Heart left ventricle (tissue), 16 donors: ENCODE data around the gene NXNL2. TPM values are rescaled to one million over a fixed set of nuclear protein-coding genes. Genes with fewer than 3 reads are reported as not detected.

Experiments
- ATAC-seq, 4 donors: fragments of 200-7000 bp; cut with Tn5 transposase; one replicate each; pipeline ENCODE4 v1.9.1; 2020 to 2022; ENCODE audit warnings: moderate library complexity in 4 of 4, mild to moderate bottlenecking in 3 of 4, moderate number of reproducible peaks in 1 of 4
- DNase-seq, 5 donors: peaks; one replicate each; pipeline ENCODE4 v3.0.0-alpha.2; 2020
- H3K27ac ChIP-seq, 12 donors: fragments of 200-600 bp; sonication (generic) in 4 of 12; one replicate each; pipeline versions ENCODE4 v1.5.0 to v1.8.0; 2016 to 2022; ENCODE audit warnings: mild to moderate bottlenecking in 2 of 12
- H3K27me3 ChIP-seq, 9 donors: fragments of 200-600 bp; sonication (generic) in 2 of 9; one replicate each; pipeline versions ENCODE4 v1.5.1 to v1.8.0; 2016 to 2022; ENCODE audit warnings: mild to moderate bottlenecking in 3 of 9
- H3K36me3 ChIP-seq, 9 donors: fragments of 200-600 bp; sonication (generic) in 2 of 9; one replicate each; pipeline versions ENCODE4 v1.5.0 to v1.8.0; 2018 to 2022; ENCODE audit warnings: mild to moderate bottlenecking in 2 of 9
- H3K4me1 ChIP-seq, 12 donors: fragments of 200-600 bp; sonication (generic) in 4 of 12; one replicate each; pipeline versions ENCODE4 v1.5.0 to v1.8.0; 2016 to 2022; ENCODE audit warnings: mild to moderate bottlenecking in 3 of 12
- H3K4me3 ChIP-seq, 12 donors: fragments of 200-600 bp; sonication (generic) in 4 of 12; one replicate each; pipeline versions ENCODE4 v1.5.0 to v1.8.0; 2017 to 2022; ENCODE audit warnings: mild to moderate bottlenecking in 9 of 12, moderate library complexity in 4 of 12
- H3K9me3 ChIP-seq, 12 donors: fragments of 200-600 bp; sonication (generic) in 4 of 12; one replicate each; pipeline versions ENCODE4 v1.5.0 to v1.8.0; 2016 to 2022; ENCODE audit warnings: mild to moderate bottlenecking in 1 of 12
- POLR2A ChIP-seq, 2 donors: fragments of 450-650 bp; IDR thresholded peaks; one replicate each; pipeline ENCODE4 v1.6.1; 2017; ENCODE audit warnings: antibody characterized with exemption in 2 of 2, mild to moderate bottlenecking in 2 of 2, moderate library complexity in 2 of 2
- WGBS, 4 donors: extraction: QIAGEN DNeasy Blood & Tissue Kit in 2 of 4; methylation state at CpG; one replicate each; pipeline versions ENCODE4 v1.1.5 to v1.1.7; 2013 to 2018; 5-methylcytosine and 5-hydroxymethylcytosine counted together
- intact Hi-C, 10 donors: fragments of 100-400 bp; cut with DNase I; formaldehyde crosslinking; loops; one replicate each; pipeline versions ENCODE4 v1.11.1 to v1.14.2; 2022
- polyA plus RNA-seq, 2 donors: library from polyadenylated mRNA; stranded (reverse); fragments of 200-250 nt; gene quantifications; one replicate each; pipeline ENCODE4 v1.2.3, GENCODE V29; 2013
- total RNA-seq, 9 donors: library from RNA; depleted of rRNA in 2 of 9; stranded (reverse); fragments of >200 nt in 2 of 9; fragmentation: NEBNext Ultra II Directional in 3 of 9; extraction: Animal tissue kit (Norgen Biotek cat#: 25700) in 3 of 9; gene quantifications; one replicate each; pipeline versions ENCODE4 v1.1.0 to v1.2.4, GENCODE V29; 2016 to 2023
- TF ChIP-seq, protein P1 (sequence below), 12 donors: fragments of 200-600 bp; sonication (generic) in 4 of 12; IDR thresholded peaks; one replicate each; pipeline versions ENCODE4 v1.5.0 to v1.8.0; 2018 to 2022; ENCODE audit warnings: antibody characterized with exemption in 12 of 12, mild to moderate bottlenecking in 5 of 12
- donor health status: ischemic (EF 13 %, LVEDD 7.1; RV severe dilation, severe dysfunction).
- donor health status: healthy with polysubstance abuse.
- donor health status: DM: no; HTN: yes; CAD: no.
- donor health status: DM: no; HTN: no; CAD: no.
- donor health status: ischemic (EF 25% LVEDD 6.9; RV normal size, moderate dysfunction).
- donor health status: ischemic (EF 25% LVEDD 5.7; RV mildly dilated, moderate dysfunction).
- donor health status: healthy.
- donor health status: DM: yes; HTN: yes; CAD: no.
- donor health status: ischemic (EF 35%, LVEDD 5.7; RV mildly dilated, moderate dysfunction).
- donor health status: nonischemic (EF 11% LVEDD 7.7; RV severe dilation, severe dysfunction).
- donor health status: DM: yes; HTN: yes; CAD: no.
- donor health status: PGD.
- donor health status: ischemic (EF 29% LVEDD 5.4; RV normal size, mild dysfunction).
- donor health status: nonischemic (EF 23%, LVEDD 6.1; RV moderate dilation, normal function).

NXNL2 gene
- total and polyA plus RNA-seq, 11 donors: 0.07 TPM; not detected in 10

DNA sequence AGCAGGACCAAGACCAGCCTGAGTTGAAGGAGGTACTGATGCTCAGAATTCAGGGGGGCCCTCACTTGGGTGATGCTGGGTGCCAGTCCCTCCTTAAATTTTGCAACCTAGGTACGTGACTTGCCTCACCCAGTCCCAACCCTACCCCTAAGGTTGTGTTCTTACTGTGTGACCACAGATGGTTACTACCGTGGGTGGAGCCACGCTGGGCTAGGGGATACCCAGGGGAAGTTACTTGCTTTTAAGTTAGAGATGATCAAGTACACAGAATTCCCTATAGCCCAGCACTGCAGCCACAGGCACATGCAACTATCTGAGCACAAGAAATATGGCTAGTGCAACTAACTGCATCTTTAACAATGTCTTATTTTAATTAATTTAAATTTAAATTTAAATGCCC lies 32.9 kb downstream of the NXNL2 start:
- Histone ChIP-seq H3K9me3 (no peaks in the 10 kb centered on the region), H3K4me1 (no peaks in the 10 kb centered on the region), H3K27me3 (no peaks in the 10 kb centered on the region), H3K4me3 (no peak overlapping the region), H3K27ac (no peak overlapping the region), H3K36me3 (no peaks in the 10 kb centered on the region)
- no peak for DNase-seq
- ATAC-seq: no peak
- intact Hi-C loops: no loop called here
- TF ChIP-seq, protein P1, sequence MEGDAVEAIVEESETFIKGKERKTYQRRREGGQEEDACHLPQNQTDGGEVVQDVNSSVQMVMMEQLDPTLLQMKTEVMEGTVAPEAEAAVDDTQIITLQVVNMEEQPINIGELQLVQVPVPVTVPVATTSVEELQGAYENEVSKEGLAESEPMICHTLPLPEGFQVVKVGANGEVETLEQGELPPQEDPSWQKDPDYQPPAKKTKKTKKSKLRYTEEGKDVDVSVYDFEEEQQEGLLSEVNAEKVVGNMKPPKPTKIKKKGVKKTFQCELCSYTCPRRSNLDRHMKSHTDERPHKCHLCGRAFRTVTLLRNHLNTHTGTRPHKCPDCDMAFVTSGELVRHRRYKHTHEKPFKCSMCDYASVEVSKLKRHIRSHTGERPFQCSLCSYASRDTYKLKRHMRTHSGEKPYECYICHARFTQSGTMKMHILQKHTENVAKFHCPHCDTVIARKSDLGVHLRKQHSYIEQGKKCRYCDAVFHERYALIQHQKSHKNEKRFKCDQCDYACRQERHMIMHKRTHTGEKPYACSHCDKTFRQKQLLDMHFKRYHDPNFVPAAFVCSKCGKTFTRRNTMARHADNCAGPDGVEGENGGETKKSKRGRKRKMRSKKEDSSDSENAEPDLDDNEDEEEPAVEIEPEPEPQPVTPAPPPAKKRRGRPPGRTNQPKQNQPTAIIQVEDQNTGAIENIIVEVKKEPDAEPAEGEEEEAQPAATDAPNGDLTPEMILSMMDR (IDR thresholded peaks at IDR 0.05): no peak
- no peak for TF ChIP-seq POLR2A (IDR thresholded peaks at IDR 0.05)
- 83 to 88% (median 85%) methylated on average over 3 of the region's 3 CpGs for WGBS, 4 donors

DNA sequence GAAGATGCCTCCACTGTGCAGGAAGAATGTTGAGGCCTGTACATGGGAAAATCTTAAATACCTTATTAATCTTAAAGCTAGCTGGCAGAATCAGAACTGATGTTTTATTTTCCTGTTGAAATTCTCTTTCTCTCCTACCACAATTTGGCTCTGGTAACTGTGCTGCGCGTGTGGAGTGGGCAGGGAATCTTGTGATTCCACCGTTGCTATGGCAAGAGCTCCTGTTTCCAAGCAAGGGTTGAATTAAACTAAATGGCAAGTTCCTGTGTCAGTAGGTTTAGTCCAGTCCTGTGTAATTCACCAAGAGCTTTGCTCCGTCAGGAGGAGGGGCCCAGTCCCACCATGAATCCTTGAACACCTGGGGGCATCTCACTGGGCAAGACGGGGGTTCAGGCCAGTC lies 36.4 kb downstream of the NXNL2 start:
- H3K4me3 ChIP-seq: no peak overlapping the region
- no peaks in the 10 kb centered on the region for H3K4me1 ChIP-seq
- H3K27ac ChIP-seq: no peak overlapping the region
- 88 to 95% (median 89%) methylated on average over 5 of the region's 5 CpGs for WGBS, 4 donors
- DNase-seq (no peak), ATAC-seq (no peak)
- TF ChIP-seq POLR2A (IDR thresholded peaks at IDR 0.05): no peak
- TF ChIP-seq, protein P1 (IDR thresholded peaks at IDR 0.05): no peak
- intact Hi-C loops: loop anchor here in 6 of 10 donors (10.0 kb wide), 6 partner anchors 187 to 887 kb away; partner anchors contain the start of gene SPIN1 (in 1 of the 6)
- H3K36me3 ChIP-seq: no peaks in the 10 kb centered on the region
- no peaks in the 10 kb centered on the region for H3K9me3 ChIP-seq
- peaks cover 0 to 5% (median 0%) of the 10 kb centered on the region in 9 donors for H3K27me3 ChIP-seq

GRCh38 chr9:88572684-88573083 lies 37.7 kb downstream of the NXNL2 start:
- DNase-seq (no peak), ATAC-seq (no peak)
- intact Hi-C loops: loop anchor here in 6 of 10 donors (10.0 kb wide), 6 partner anchors 188 to 888 kb away; partner anchors contain the start of gene SPIN1 (in 1 of the 6)
- H3K4me3 ChIP-seq: no peak overlapping the region
- no peak overlapping the region for H3K27ac ChIP-seq
- peaks cover 0 to 5% (median 0%) of the 10 kb centered on the region in 9 donors for H3K27me3 ChIP-seq
- H3K36me3 ChIP-seq: no peaks in the 10 kb centered on the region
- H3K4me1 ChIP-seq: no peaks in the 10 kb centered on the region
- TF ChIP-seq, protein P1 (IDR thresholded peaks at IDR 0.05): no peak
- TF ChIP-seq POLR2A (IDR thresholded peaks at IDR 0.05): no peak
- WGBS, 4 donors: 79 to 96% (median 92%) methylated on average over 6 to 7 of the region's 7 CpGs
- H3K9me3 ChIP-seq: no peaks in the 10 kb centered on the region

DNA sequence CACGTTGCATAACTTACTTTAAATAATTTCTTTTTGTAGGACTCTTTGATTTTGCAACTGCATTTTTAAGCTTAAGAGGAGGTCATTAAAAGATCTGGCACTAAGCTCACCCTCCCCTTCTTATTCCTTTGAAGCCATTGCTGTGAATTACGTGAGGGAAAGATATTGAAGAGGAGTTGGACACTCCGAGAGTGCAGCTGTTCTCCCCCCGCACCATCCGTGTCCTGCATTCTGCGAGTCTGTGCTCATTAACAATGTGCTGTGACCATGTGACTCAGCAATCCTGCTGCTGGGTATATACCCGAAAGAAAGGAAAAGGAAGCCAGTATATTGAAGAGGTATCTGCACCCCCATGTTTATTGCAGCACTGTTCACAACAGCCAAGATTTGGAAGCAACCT lies 40.0 kb downstream of the NXNL2 start:
- 23 to 54% (median 53%) methylated on average over 7 of the region's 7 CpGs for WGBS, 4 donors

More for the DNA sequence above, 40.0 kb downstream of the NXNL2 start:
- DNase-seq (no peak), ATAC-seq (no peak)
- intact Hi-C loops: loop anchor here (5.0 to 10.0 kb wide), 11 partner anchors 188 to 893 kb away; partner anchors contain the start of gene SPIN1 (in 4 of the 10)
- no peaks in the 10 kb centered on the region for H3K9me3 ChIP-seq
- H3K27me3 ChIP-seq: peaks cover 0 to 5% (median 0%) of the 10 kb centered on the region in 9 donors
- peaks cover 0 to 8% (median 3%) of the 10 kb centered on the region in 12 donors for H3K4me1 ChIP-seq
- TF ChIP-seq, protein P1 (IDR thresholded peaks at IDR 0.05): no peak
- TF ChIP-seq POLR2A (IDR thresholded peaks at IDR 0.05): no peak
- no peak overlapping the region for H3K4me3 ChIP-seq
- H3K27ac ChIP-seq: no peak overlapping the region
- no peaks in the 10 kb centered on the region for H3K36me3 ChIP-seq
